WTC11 (cell line): ENCODE data around the gene NEDD4L. TPM values are rescaled to one million over a fixed set of nuclear protein-coding genes. Genes with fewer than 3 reads are reported as not detected.

Experiments
- ATAC-seq: fragments of 200-7000 bp; cut with Tn5 transposase; 2 replicates; pipeline ENCODE4 v1.10.0; 2021; ENCODE audit warnings: mild to moderate bottlenecking, moderate library complexity
- CTCF ChIA-PET: fragments of 300-600 bp; sonication (Branson Sonifier 250); formaldehyde crosslinking; loops from one replicate; lab custom pipeline; 2021; ENCODE audit warnings: antibody characterized with exemption; lab: Charles Lee
- POLR2A ChIA-PET: fragments of 350-600 bp; sonication (Branson Sonifier 250); formaldehyde crosslinking; loops from one replicate; lab custom pipeline; 2021; ENCODE audit warnings: antibody characterized with exemption; lab: Charles Lee
- DNase-seq: peaks from one replicate; pipeline ENCODE4 v3.0.0; 2021; ENCODE audit warnings: low spot score
- H3K27ac Mint-ChIP-seq: 2 replicates; pipeline ENCODE4 v1.8.0; 2021; ENCODE audit warnings: mixed read lengths
- H3K27me3 Mint-ChIP-seq: 2 replicates; pipeline ENCODE4 v1.8.0; 2021; ENCODE audit warnings: low read depth, mild to moderate bottlenecking, moderate library complexity, mixed read lengths
- H3K36me3 Mint-ChIP-seq: 2 replicates; pipeline ENCODE4 v1.8.0; 2021; ENCODE audit warnings: mixed read lengths
- H3K4me1 Mint-ChIP-seq: 2 replicates; pipeline ENCODE4 v1.8.0; 2022; ENCODE audit warnings: mixed read lengths
- H3K4me3 Mint-ChIP-seq: 2 replicates; pipeline ENCODE4 v1.8.0; 2021; ENCODE audit warnings: mild to moderate bottlenecking, moderate library complexity, mixed read lengths
- H3K9me3 Mint-ChIP-seq: 2 replicates; pipeline ENCODE4 v1.8.0; 2021; ENCODE audit warnings: mixed read lengths
- CBFB ChIP-seq: sonication (generic); formaldehyde crosslinking; IDR thresholded peaks from 2 replicates; pipeline ENCODE4 v1.8.1; 2022; ENCODE audit warnings: mild to moderate bottlenecking, low read depth, missing genetic modification reagents
- ELF4 ChIP-seq: sonication (generic); formaldehyde crosslinking; IDR thresholded peaks from 2 replicates; pipeline ENCODE4 v1.8.1; 2022; ENCODE audit warnings: low read depth, mild to moderate bottlenecking, moderate library complexity, missing genetic modification reagents
- GTF2I ChIP-seq: fragments of 250-450 bp; sonication (Bioruptor Pico); conservative IDR thresholded peaks from 2 replicates; pipeline ENCODE4 v1.4.0; 2021; ENCODE audit warnings: mild to moderate bottlenecking
- MXD4 ChIP-seq: fragments of 250-450 bp; sonication (Bioruptor Pico); IDR thresholded peaks from 2 replicates; pipeline ENCODE4 v1.8.0; 2021; ENCODE audit warnings: mild to moderate bottlenecking, moderate library complexity, borderline replicate concordance
- MYBL2 ChIP-seq: sonication (generic); formaldehyde crosslinking; IDR thresholded peaks from 2 replicates; pipeline ENCODE4 v1.8.1; 2023; ENCODE audit warnings: mild to moderate bottlenecking, moderate library complexity, missing genetic modification reagents
- NFE2L1 ChIP-seq: sonication (generic); formaldehyde crosslinking; IDR thresholded peaks from 2 replicates; pipeline ENCODE4 v1.8.1; 2023; ENCODE audit warnings: missing genetic modification reagents
- NR2C2 ChIP-seq: sonication (generic); formaldehyde crosslinking; IDR thresholded peaks from 2 replicates; pipeline ENCODE4 v1.8.0; 2022; ENCODE audit warnings: mild to moderate bottlenecking, missing genetic modification reagents
- PRRX2 ChIP-seq: fragments of 250-450 bp; sonication (Bioruptor Pico); IDR thresholded peaks from 2 replicates; pipeline ENCODE4 v1.8.0; 2021; ENCODE audit warnings: mild to moderate bottlenecking
- SMAD3 ChIP-seq: sonication (generic); formaldehyde crosslinking; IDR thresholded peaks from 2 replicates; pipeline ENCODE4 v1.8.0; 2022; ENCODE audit warnings: missing genetic modification reagents, mild to moderate bottlenecking, borderline replicate concordance
- USF1 ChIP-seq: sonication (generic); formaldehyde crosslinking; IDR thresholded peaks from 2 replicates; pipeline ENCODE4 v1.8.0; 2022; ENCODE audit warnings: mild to moderate bottlenecking, missing genetic modification reagents
- total RNA-seq: library from RNA; stranded (reverse); gene quantifications from 3 replicates; pipeline ENCODE4 v1.2.3, GENCODE V29; 2021
- TF ChIP-seq, protein P1 (sequence below): sonication (generic); formaldehyde crosslinking; IDR thresholded peaks from 2 replicates; pipeline ENCODE4 v1.8.1; 2022; ENCODE audit warnings: mild to moderate bottlenecking, missing genetic modification reagents, moderate library complexity, borderline replicate concordance
- TF ChIP-seq, protein P2 (sequence below): sonication (generic); formaldehyde crosslinking; IDR thresholded peaks from 2 replicates; pipeline ENCODE4 v1.8.0; 2022; ENCODE audit warnings: mild to moderate bottlenecking, missing genetic modification reagents
- TF ChIP-seq, protein P3 (sequence below): sonication (generic); formaldehyde crosslinking; IDR thresholded peaks from 2 replicates; pipeline ENCODE4 v1.8.1; 2022; ENCODE audit warnings: low read depth, missing genetic modification reagents, borderline replicate concordance
- TF ChIP-seq, protein P4 (sequence below): sonication (generic); formaldehyde crosslinking; IDR thresholded peaks from 2 replicates; pipeline ENCODE4 v1.8.0; 2022; ENCODE audit warnings: missing genetic modification reagents
- TF ChIP-seq, protein P5 (sequence below): sonication (generic); formaldehyde crosslinking; IDR thresholded peaks from 2 replicates; pipeline ENCODE4 v1.8.0; 2022; ENCODE audit warnings: mild to moderate bottlenecking, missing genetic modification reagents
- TF ChIP-seq, protein P6 (sequence below): sonication (generic); formaldehyde crosslinking; conservative IDR thresholded peaks from 2 replicates; pipeline ENCODE4 v1.8.1; 2023; ENCODE audit warnings: mild to moderate bottlenecking, low read depth, missing genetic modification reagents, moderate library complexity

NEDD4L gene
- total RNA-seq, 1 experiment from 2014 or later = 88.0 TPM

GRCh38 chr18:58290116-58290695 is 246.2 kb downstream of the NEDD4L start (continued):
- TF ChIP-seq PRRX2 (CRISPR knock-in tag) (no peak), NFE2L1 (CRISPR knock-in tag) (no peak), GTF2I (CRISPR knock-in tag) (no peak), SMAD3 (CRISPR knock-in tag) (no peak), ELF4 (CRISPR knock-in tag) (no peak)

DNA sequence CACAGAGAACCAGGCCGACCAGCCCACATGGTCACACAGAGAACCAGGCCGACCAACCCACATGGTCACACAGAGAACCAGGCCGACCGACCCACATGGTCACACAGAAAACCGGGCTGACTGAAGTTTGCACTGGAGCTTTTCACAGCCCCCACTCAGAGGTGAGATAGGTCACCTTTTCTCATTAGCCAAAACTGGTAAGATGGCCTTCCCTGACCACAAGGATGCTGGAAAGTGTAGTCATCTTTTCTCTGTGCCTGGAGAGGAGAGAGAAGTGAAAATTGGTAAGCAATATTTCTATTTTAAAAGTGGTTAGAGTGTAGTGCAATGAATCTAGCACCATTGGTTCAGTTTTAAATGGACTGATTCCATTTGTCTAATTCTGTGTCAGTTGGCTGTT is 247.1 kb downstream of the NEDD4L start:
- POLR2A ChIA-PET = no interaction called here

GRCh38 chr18:58292638-58293037 is 248.6 kb downstream of the NEDD4L start:
- Mint-ChIP-seq H3K27me3 (no peaks in the 10 kb centered on the region), H3K36me3 (0 out of 2 replicates have a peak, but pooled peaks cover 2% of the 10 kb centered on the region), H3K27ac (0 out of 2 replicates have a peak overlapping the region, but pooled peaks have one; percentile 2), H3K4me3 (no peak overlapping the region), H3K4me1 (peaks cover 21% of the 10 kb centered on the region), H3K9me3 (no peaks in the 10 kb centered on the region)
- no peak for ATAC-seq
- DNase-seq = no peak
- TF ChIP-seq MXD4 (CRISPR knock-in tag) = no peak
- TF ChIP-seq, protein P1, sequence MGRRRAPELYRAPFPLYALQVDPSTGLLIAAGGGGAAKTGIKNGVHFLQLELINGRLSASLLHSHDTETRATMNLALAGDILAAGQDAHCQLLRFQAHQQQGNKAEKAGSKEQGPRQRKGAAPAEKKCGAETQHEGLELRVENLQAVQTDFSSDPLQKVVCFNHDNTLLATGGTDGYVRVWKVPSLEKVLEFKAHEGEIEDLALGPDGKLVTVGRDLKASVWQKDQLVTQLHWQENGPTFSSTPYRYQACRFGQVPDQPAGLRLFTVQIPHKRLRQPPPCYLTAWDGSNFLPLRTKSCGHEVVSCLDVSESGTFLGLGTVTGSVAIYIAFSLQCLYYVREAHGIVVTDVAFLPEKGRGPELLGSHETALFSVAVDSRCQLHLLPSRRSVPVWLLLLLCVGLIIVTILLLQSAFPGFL = no peak
- TF ChIP-seq, protein P2, sequence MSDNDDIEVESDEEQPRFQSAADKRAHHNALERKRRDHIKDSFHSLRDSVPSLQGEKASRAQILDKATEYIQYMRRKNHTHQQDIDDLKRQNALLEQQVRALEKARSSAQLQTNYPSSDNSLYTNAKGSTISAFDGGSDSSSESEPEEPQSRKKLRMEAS (CRISPR knock-in tag) = no peak
- CTCF ChIA-PET = interaction anchor here (1.3 kb wide), 1 partner anchor 29 kb away, joined by 4 read pairs; no protein-coding TSS in a partner anchor
- POLR2A ChIA-PET = interaction anchor here (0.8 kb wide), 1 partner anchor 24 kb away, joined by 4 read pairs; no protein-coding TSS in a partner anchor

More for the DNA sequence above, 247.1 kb downstream of the NEDD4L start:
- CTCF ChIA-PET = no interaction called here
- DNase-seq (no peak), ATAC-seq (no peak)
- Mint-ChIP-seq H3K4me1 (peaks cover 32% of the 10 kb centered on the region), H3K36me3 (0 out of 2 replicates have a peak, but pooled peaks cover 2% of the 10 kb centered on the region), H3K27me3 (no peaks in the 10 kb centered on the region), H3K4me3 (no peak overlapping the region), H3K9me3 (no peaks in the 10 kb centered on the region), H3K27ac (no peak overlapping the region)
- TF ChIP-seq CBFB (no peak), MYBL2 (CRISPR knock-in tag) (no peak), SMAD3 (CRISPR knock-in tag) (no peak)
- TF ChIP-seq, protein P3, sequence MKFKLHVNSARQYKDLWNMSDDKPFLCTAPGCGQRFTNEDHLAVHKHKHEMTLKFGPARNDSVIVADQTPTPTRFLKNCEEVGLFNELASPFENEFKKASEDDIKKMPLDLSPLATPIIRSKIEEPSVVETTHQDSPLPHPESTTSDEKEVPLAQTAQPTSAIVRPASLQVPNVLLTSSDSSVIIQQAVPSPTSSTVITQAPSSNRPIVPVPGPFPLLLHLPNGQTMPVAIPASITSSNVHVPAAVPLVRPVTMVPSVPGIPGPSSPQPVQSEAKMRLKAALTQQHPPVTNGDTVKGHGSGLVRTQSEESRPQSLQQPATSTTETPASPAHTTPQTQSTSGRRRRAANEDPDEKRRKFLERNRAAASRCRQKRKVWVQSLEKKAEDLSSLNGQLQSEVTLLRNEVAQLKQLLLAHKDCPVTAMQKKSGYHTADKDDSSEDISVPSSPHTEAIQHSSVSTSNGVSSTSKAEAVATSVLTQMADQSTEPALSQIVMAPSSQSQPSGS (CRISPR knock-in tag) = no peak

- H3K36me3 Mint-ChIP-seq = no peaks in the 10 kb centered on the region
- H3K4me1 Mint-ChIP-seq = peaks cover 4% of the 10 kb centered on the region; the same call in 1 of the 2 replicates
- ATAC-seq = no peak
- H3K27ac Mint-ChIP-seq = no peak overlapping the region
- no peak for DNase-seq
- no peaks in the 10 kb centered on the region for H3K27me3 Mint-ChIP-seq
- CTCF ChIA-PET = no interaction called here
- POLR2A ChIA-PET = no interaction called here
- H3K4me3 Mint-ChIP-seq = no peak overlapping the region
- no peaks in the 10 kb centered on the region for H3K9me3 Mint-ChIP-seq
- no peak for TF ChIP-seq USF1 (CRISPR knock-in tag)
- no peak for TF ChIP-seq NFE2L1 (CRISPR knock-in tag)
- no peak for TF ChIP-seq NR2C2 (CRISPR knock-in tag)
- TF ChIP-seq, protein P4, sequence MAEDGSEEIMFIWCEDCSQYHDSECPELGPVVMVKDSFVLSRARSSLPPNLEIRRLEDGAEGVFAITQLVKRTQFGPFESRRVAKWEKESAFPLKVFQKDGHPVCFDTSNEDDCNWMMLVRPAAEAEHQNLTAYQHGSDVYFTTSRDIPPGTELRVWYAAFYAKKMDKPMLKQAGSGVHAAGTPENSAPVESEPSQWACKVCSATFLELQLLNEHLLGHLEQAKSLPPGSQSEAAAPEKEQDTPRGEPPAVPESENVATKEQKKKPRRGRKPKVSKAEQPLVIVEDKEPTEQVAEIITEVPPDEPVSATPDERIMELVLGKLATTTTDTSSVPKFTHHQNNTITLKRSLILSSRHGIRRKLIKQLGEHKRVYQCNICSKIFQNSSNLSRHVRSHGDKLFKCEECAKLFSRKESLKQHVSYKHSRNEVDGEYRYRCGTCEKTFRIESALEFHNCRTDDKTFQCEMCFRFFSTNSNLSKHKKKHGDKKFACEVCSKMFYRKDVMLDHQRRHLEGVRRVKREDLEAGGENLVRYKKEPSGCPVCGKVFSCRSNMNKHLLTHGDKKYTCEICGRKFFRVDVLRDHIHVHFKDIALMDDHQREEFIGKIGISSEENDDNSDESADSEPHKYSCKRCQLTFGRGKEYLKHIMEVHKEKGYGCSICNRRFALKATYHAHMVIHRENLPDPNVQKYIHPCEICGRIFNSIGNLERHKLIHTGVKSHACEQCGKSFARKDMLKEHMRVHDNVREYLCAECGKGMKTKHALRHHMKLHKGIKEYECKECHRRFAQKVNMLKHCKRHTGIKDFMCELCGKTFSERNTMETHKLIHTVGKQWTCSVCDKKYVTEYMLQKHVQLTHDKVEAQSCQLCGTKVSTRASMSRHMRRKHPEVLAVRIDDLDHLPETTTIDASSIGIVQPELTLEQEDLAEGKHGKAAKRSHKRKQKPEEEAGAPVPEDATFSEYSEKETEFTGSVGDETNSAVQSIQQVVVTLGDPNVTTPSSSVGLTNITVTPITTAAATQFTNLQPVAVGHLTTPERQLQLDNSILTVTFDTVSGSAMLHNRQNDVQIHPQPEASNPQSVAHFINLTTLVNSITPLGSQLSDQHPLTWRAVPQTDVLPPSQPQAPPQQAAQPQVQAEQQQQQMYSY (CRISPR knock-in tag) = no peak
- TF ChIP-seq, protein P5, sequence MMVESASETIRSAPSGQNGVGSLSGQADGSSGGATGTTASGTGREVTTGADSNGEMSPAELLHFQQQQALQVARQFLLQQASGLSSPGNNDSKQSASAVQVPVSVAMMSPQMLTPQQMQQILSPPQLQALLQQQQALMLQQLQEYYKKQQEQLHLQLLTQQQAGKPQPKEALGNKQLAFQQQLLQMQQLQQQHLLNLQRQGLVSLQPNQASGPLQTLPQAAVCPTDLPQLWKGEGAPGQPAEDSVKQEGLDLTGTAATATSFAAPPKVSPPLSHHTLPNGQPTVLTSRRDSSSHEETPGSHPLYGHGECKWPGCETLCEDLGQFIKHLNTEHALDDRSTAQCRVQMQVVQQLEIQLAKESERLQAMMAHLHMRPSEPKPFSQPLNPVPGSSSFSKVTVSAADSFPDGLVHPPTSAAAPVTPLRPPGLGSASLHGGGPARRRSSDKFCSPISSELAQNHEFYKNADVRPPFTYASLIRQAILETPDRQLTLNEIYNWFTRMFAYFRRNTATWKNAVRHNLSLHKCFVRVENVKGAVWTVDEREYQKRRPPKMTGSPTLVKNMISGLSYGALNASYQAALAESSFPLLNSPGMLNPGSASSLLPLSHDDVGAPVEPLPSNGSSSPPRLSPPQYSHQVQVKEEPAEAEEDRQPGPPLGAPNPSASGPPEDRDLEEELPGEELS (CRISPR knock-in tag) = no peak
- TF ChIP-seq, protein P6, sequence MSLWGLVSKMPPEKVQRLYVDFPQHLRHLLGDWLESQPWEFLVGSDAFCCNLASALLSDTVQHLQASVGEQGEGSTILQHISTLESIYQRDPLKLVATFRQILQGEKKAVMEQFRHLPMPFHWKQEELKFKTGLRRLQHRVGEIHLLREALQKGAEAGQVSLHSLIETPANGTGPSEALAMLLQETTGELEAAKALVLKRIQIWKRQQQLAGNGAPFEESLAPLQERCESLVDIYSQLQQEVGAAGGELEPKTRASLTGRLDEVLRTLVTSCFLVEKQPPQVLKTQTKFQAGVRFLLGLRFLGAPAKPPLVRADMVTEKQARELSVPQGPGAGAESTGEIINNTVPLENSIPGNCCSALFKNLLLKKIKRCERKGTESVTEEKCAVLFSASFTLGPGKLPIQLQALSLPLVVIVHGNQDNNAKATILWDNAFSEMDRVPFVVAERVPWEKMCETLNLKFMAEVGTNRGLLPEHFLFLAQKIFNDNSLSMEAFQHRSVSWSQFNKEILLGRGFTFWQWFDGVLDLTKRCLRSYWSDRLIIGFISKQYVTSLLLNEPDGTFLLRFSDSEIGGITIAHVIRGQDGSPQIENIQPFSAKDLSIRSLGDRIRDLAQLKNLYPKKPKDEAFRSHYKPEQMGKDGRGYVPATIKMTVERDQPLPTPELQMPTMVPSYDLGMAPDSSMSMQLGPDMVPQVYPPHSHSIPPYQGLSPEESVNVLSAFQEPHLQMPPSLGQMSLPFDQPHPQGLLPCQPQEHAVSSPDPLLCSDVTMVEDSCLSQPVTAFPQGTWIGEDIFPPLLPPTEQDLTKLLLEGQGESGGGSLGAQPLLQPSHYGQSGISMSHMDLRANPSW = no peak
These were observed 253.2 kb downstream of the NEDD4L start for GRCh38 chr18:58297198-58297597.
